B cell (primary cell): ENCODE data around the gene JMY. TPM values are rescaled to one million over a fixed set of nuclear protein-coding genes. Genes with fewer than 3 reads are reported as not detected.

Experiments
- ATAC-seq: fragments of 200-7000 bp; cut with Tn5 transposase; one replicate; pipeline ENCODE4 v1.10.0; 2021; ENCODE audit warnings: low read depth, mild to moderate bottlenecking, moderate number of reproducible peaks, moderate library complexity
- CTCF ChIA-PET: fragments of 350-600 bp; sonication (Branson Sonifier 250); formaldehyde crosslinking; loops from one replicate; lab custom pipeline; 2021; ENCODE audit warnings: antibody characterized with exemption, inconsistent platforms; lab: Charles Lee
- POLR2A ChIA-PET: fragments of 350-600 bp; sonication (Branson Sonifier 250); formaldehyde crosslinking; loops from one replicate; lab custom pipeline; 2021; ENCODE audit warnings: antibody characterized with exemption; lab: Charles Lee
- DNase-seq: peaks from one replicate; pipeline ENCODE4 v3.0.0; 2013
- H2AFZ ChIP-seq: 2 replicates; pipeline ENCODE4 v1.6.1; 2012; ENCODE audit warnings: mild to moderate bottlenecking, low read depth, low read length; ENCODE audit not compliant: insufficient read depth, poor library complexity, severe bottlenecking
- H3K27ac ChIP-seq, 2 donors: 1 replicate in 1 of 2; 2 replicates in 1 of 2; pipeline ENCODE4 v1.5.1; 2012 to 2013; ENCODE audit warnings: low read length in 2 of 2, mild to moderate bottlenecking in 2 of 2, moderate library complexity in 1 of 2
- H3K27me3 ChIP-seq, 4 experiments: fragments of 200-600 bp in 1 of 4; sonication (generic) in 1 of 4; replicated peaks in 1 of 4; 1 replicate in 2 of 4; 2 replicates in 2 of 4; pipeline versions ENCODE4 v1.6.1 to v1.7.0; 2013 to 2016; ENCODE audit warnings: low read length in 3 of 4, mild to moderate bottlenecking in 2 of 4, mixed read lengths in 1 of 4, moderate library complexity in 1 of 4; ENCODE audit not compliant: insufficient read depth in 4 of 4, control insufficient read depth in 3 of 4; ENCODE audit errors: control extremely low read depth in 1 of 4
- H3K36me3 ChIP-seq, 2 experiments: replicated peaks in 1 of 2; 1 replicate in 1 of 2; 2 replicates in 1 of 2; pipeline versions ENCODE4 v1.6.1 to v1.7.1; 2013; ENCODE audit warnings: low read length in 1 of 2; ENCODE audit not compliant: insufficient read depth in 2 of 2, control insufficient read depth in 1 of 2; ENCODE audit errors: control extremely low read depth in 1 of 2, extremely low read depth in 1 of 2
- H3K4me1 ChIP-seq, 2 donors: fragments of 200-600 bp in 1 of 2; sonication (generic) in 1 of 2; 1 replicate in 1 of 2; 2 replicates in 1 of 2; pipeline versions ENCODE4 v1.5.1 to v1.6.1; 2013 to 2017; ENCODE audit warnings: low read length in 2 of 2; ENCODE audit not compliant: control insufficient read depth in 2 of 2, insufficient read depth in 2 of 2
- H3K4me2 ChIP-seq: replicated peaks from 2 replicates; pipeline ENCODE3; 2012; ENCODE audit warnings: mild to moderate bottlenecking, low read depth, low read length; ENCODE audit not compliant: poor library complexity, severe bottlenecking
- H3K4me3 ChIP-seq, 5 experiments: fragments of 200-600 bp in 1 of 5; sonication (generic) in 1 of 5; 1 replicate in 3 of 5; 2 replicates in 2 of 5; pipeline versions ENCODE4 v1.5.1 to v1.7.0; 2011 to 2016; ENCODE audit warnings: low read length in 4 of 5, mild to moderate bottlenecking in 4 of 5, low read depth in 2 of 5, control low read depth in 1 of 5, moderate library complexity in 1 of 5; ENCODE audit not compliant: insufficient read depth in 1 of 5; ENCODE audit errors: control extremely low read depth in 1 of 5, extremely low read depth in 1 of 5
- H3K79me2 ChIP-seq: fragments of 200-600 bp; sonication (generic); one replicate; pipeline ENCODE4 v1.6.0; 2016; ENCODE audit warnings: low read length; ENCODE audit not compliant: control insufficient read depth, insufficient read depth
- H3K9ac ChIP-seq: fragments of 200-600 bp; sonication (generic); 2 replicates; pipeline ENCODE4 v1.6.1; 2017; ENCODE audit warnings: mild to moderate bottlenecking, low read length, moderate library complexity
- H3K9me3 ChIP-seq, 3 donors: one replicate each; pipeline versions ENCODE4 v1.6.1 to v1.7.1; 2013; ENCODE audit warnings: low read length in 2 of 3; ENCODE audit not compliant: control insufficient read depth in 2 of 3, insufficient read depth in 1 of 3; ENCODE audit errors: control extremely low read depth in 1 of 3
- H4K20me1 ChIP-seq: 2 replicates; pipeline ENCODE4 v1.6.0; 2012; ENCODE audit warnings: mild to moderate bottlenecking, low read length; ENCODE audit not compliant: insufficient read depth, control insufficient read depth, poor library complexity, severe bottlenecking
- H3K27ac Mint-ChIP-seq: one replicate; pipeline ENCODE4 v1.8.0; 2021; ENCODE audit warnings: mixed read lengths
- H3K27me3 Mint-ChIP-seq: one replicate; pipeline ENCODE4 v1.8.0; 2021; ENCODE audit warnings: mixed read lengths
- H3K4me1 Mint-ChIP-seq: one replicate; pipeline ENCODE4 v1.8.0; 2021; ENCODE audit warnings: mixed read lengths
- H3K4me3 Mint-ChIP-seq: one replicate; pipeline ENCODE4 v1.8.0; 2021; ENCODE audit warnings: mixed read lengths
- H3K9me3 Mint-ChIP-seq: one replicate; pipeline ENCODE4 v1.8.0; 2022; ENCODE audit warnings: mixed read lengths; ENCODE audit not compliant: insufficient read depth
- CTCF ChIP-seq: fragments of 200-600 bp; IDR thresholded peaks from one replicate; pipeline ENCODE4 v1.8.0; 2022; ENCODE audit warnings: antibody characterized with exemption, mild to moderate bottlenecking
- EZH2 ChIP-seq: IDR thresholded peaks from 2 replicates; pipeline ENCODE4 v1.6.1; 2012; ENCODE audit warnings: borderline replicate concordance, low read depth, mild to moderate bottlenecking, moderate library complexity, low read length; ENCODE audit not compliant: insufficient read depth, poor library complexity, severe bottlenecking
- WGBS: methylation state at CpG from one replicate; pipeline ENCODE4 v1.1.5; 2013; ENCODE audit warnings: missing lambda C conversion rate; ENCODE audit not compliant: insufficient coverage; 5-methylcytosine and 5-hydroxymethylcytosine counted together
- intact Hi-C: fragments of 100-400 bp; cut with micrococcal nuclease; formaldehyde crosslinking; loops from one replicate; pipeline ENCODE4 v1.10.0; 2022
- polyA plus RNA-seq: library from polyadenylated mRNA; depleted of rRNA; stranded (reverse); fragments of >200 nt; gene quantifications from 2 replicates; pipeline ENCODE4 v1.2.3, GENCODE V29; 2012
- total RNA-seq, 2 donors: library from RNA; stranded (reverse); fragments of 120-200 nt in 1 of 2; gene quantifications; 1 replicate in 1 of 2; 2 replicates in 1 of 2; pipeline versions ENCODE4 v1.2.3 to v1.2.4, GENCODE V29; 2013 to 2022

JMY gene
- total and polyA plus RNA-seq, 2 donors (not counting 1 experiment from before 2014, with no cell fraction given), result 2.7 to 20.5 TPM

GRCh38 chr5:79235261-79235633, 684 bp upstream of the JMY start:
- Histone ChIP-seq H3K4me2 (peak overlapping the region; percentile 93), H3K79me2 (peaks cover 3% of the 10 kb centered on the region), H4K20me1 (peaks cover 31% of the 10 kb centered on the region), H3K27me3 (no peaks in the 10 kb centered on the region), H3K27ac (peak overlapping the region; percentile 86 to 87), H3K36me3 (no peaks in the 10 kb centered on the region), H3K4me3 (peak overlapping the region; percentile 69 to 84 (median 77)), H3K4me1 (peaks cover 16 to 32% of the 10 kb centered on the region in 2 donors), H3K9ac (peak overlapping the region; percentile 95), H3K9me3 (no peaks in the 10 kb centered on the region), H2AFZ (peak overlapping the region; percentile 76)
- peak; percentile 14 for ATAC-seq
- ChIA-PET CTCF (no interaction called here), POLR2A (no interaction called here)
- intact Hi-C loops, result loop anchor here (2.0 to 10.0 kb wide), 5 partner anchors 36 to 1743 kb away; partner anchors contain the start of genes AP3B1, TBCA, WDR41 and ZFYVE16
- no CpG with 5 or more reads among the region's 2 CpGs for WGBS
- DNase-seq, result no peak
- peaks cover 25% of the 10 kb centered on the region for H3K4me1 Mint-ChIP-seq
- H3K9me3 Mint-ChIP-seq, result no peaks in the 10 kb centered on the region
- H3K4me3 Mint-ChIP-seq, result peak overlapping the region; percentile 96
- no peaks in the 10 kb centered on the region for H3K27me3 Mint-ChIP-seq
- TF ChIP-seq CTCF, result no peak
- H3K27ac Mint-ChIP-seq, result peak overlapping the region; percentile 89

- Histone ChIP-seq H3K27ac (peak overlapping the region; percentile 86 to 87), H4K20me1 (peaks cover 43% of the 10 kb centered on the region), H3K36me3 (no peaks in the 10 kb centered on the region), H3K27me3 (no peaks in the 10 kb centered on the region), H3K9me3 (no peaks in the 10 kb centered on the region), H3K79me2 (peaks cover 13% of the 10 kb centered on the region), H3K9ac (peak overlapping the region; percentile 95), H3K4me2 (peak overlapping the region; percentile 93), H3K4me3 (peak overlapping the region; percentile 69 to 84 (median 77)), H3K4me1 (peaks cover 21 to 33% of the 10 kb centered on the region in 2 donors), H2AFZ (peak overlapping the region; percentile 76)
- CTCF ChIA-PET, result interaction anchor here (1.0 to 1.2 kb wide), 2 partner anchors 36 to 251 kb away, joined by 3 to 4 read pairs; partner anchors contain the start of gene ARSB
- under 1% methylated on average over 78 of the region's 78 CpGs for WGBS
- ATAC-seq, result peak; percentile 26
- POLR2A ChIA-PET, result interaction anchor here (0.9 kb wide), 1 partner anchor 251 kb away, joined by 5 read pairs; the partner anchor contains the start of gene ARSB
- DNase-seq, result no peak
- Mint-ChIP-seq H3K9me3 (no peaks in the 10 kb centered on the region), H3K4me1 (peaks cover 34% of the 10 kb centered on the region), H3K4me3 (peak overlapping the region; percentile 96), H3K27me3 (no peaks in the 10 kb centered on the region), H3K27ac (peak overlapping the region; percentile 80)
- TF ChIP-seq CTCF (no peak), EZH2 (no peak)
- intact Hi-C loops, result loop anchor here (2.0 to 10.0 kb wide), 5 partner anchors 252 to 1744 kb away; partner anchors contain the start of genes AP3B1, ARSB, TBCA and WDR41
These were observed 535 bp downstream of the JMY start for GRCh38 chr5:79236362-79236969.
